ENCODE measurements around the gene PHC2. TPM values are rescaled to one million over a fixed set of nuclear protein-coding genes. Genes with fewer than 3 reads are reported as not detected.
A peak's percentile ranks its signal among the peaks of the same experiment; 100 is the strongest.

PHC2 gene
- total and polyA plus RNA-seq, 9 of the 15 experiments (the other 6 are each of a cell fraction or from before 2014, with no cell fraction given) = 3.1 to 67.6 (median 34.6) TPM

DNA sequence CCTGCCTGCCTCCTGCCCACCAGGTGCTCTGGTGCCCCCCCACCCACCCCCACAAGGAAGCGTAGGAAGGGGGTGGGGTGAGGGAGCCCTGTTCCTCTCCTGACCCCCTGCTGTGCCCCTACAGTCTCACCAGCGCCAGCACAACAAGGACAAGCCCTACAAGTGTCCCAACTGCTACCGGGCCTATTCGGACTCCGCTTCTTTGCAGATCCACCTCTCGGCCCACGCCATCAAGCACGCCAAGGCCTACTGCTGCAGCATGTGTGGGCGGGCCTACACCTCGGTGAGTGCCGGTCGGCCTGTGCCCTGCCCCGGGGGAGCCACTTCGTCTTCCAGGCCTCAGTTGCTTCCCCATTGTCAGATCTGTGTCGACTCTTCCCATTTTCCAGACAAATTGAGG, 135.9 kb downstream of the PHC2 start:
- TF ChIP-seq HSF4 (CRISPR knock-in tag; IDR thresholded peaks at IDR 0.05; ENCODE audit: borderline replicate concordance) = no peak
- no peak for TF ChIP-seq NR4A1 (CRISPR knock-in tag; IDR thresholded peaks at IDR 0.05)
- no peak for TF ChIP-seq NR4A1 (tag; IDR thresholded peaks at IDR 0.05)
- TF ChIP-seq, protein P1, sequence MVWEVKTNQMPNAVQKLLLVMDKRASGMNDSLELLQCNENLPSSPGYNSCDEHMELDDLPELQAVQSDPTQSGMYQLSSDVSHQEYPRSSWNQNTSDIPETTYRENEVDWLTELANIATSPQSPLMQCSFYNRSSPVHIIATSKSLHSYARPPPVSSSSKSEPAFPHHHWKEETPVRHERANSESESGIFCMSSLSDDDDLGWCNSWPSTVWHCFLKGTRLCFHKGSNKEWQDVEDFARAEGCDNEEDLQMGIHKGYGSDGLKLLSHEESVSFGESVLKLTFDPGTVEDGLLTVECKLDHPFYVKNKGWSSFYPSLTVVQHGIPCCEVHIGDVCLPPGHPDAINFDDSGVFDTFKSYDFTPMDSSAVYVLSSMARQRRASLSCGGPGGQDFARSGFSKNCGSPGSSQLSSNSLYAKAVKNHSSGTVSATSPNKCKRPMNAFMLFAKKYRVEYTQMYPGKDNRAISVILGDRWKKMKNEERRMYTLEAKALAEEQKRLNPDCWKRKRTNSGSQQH (CRISPR knock-in tag; IDR thresholded peaks at IDR 0.05) = no peak
- no peak for TF ChIP-seq MYC (IDR thresholded peaks at IDR 0.05; ENCODE audit: low read depth, low read length)
- TF ChIP-seq MYC (CRISPR knock-in tag; IDR thresholded peaks at IDR 0.05; ENCODE audit: borderline replicate concordance, low read depth) = no peak
- no peak for TF ChIP-seq ZNF174 (CRISPR knock-in tag; IDR thresholded peaks at IDR 0.05)
- no peak for TF ChIP-seq ZBTB1 (CRISPR knock-in tag; IDR thresholded peaks at IDR 0.05; ENCODE audit: borderline replicate concordance, low read depth)
- TF ChIP-seq, protein P2, sequence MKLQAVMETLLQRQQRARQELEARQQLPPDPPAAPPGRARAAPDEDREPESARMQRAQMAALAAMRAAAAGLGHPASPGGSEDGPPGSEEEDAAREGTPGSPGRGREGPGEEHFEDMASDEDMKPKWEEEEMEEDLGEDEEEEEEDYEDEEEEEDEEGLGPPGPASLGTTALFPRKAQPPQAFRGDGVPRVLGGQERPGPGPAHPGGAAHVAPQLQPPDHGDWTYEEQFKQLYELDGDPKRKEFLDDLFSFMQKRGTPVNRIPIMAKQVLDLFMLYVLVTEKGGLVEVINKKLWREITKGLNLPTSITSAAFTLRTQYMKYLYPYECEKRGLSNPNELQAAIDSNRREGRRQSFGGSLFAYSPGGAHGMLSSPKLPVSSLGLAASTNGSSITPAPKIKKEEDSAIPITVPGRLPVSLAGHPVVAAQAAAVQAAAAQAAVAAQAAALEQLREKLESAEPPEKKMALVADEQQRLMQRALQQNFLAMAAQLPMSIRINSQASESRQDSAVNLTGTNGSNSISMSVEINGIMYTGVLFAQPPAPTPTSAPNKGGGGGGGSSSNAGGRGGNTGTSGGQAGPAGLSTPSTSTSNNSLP (IDR thresholded peaks at IDR 0.05; ENCODE audit: borderline replicate concordance, low read depth, low read length) = no peak
- TF ChIP-seq SIX5 (IDR thresholded peaks at IDR 0.05; ENCODE audit: borderline replicate concordance in 1 of 2, insufficient read depth in 1 of 2, low read depth in 1 of 2, low read length in 2 of 2) = no peak
- Histone ChIP-seq H2AFZ (ENCODE audit: low read depth, low read length) (0 out of 2 replicates have a peak overlapping the region, but pooled peaks have one; percentile 41), H3K4me2 (ENCODE audit: insufficient read depth, low read length) (no peak overlapping the region), H3K4me3 (no peak overlapping the region), H3K9me3 (replicated peaks; ENCODE audit: control insufficient read depth, insufficient read depth, low read depth, low read length) (no peaks in the 10 kb centered on the region), H3K36me3 (ENCODE audit: control insufficient read depth, insufficient read depth, low read length) (no peaks in the 10 kb centered on the region), H3K9me1 (ENCODE audit: control insufficient read depth, insufficient read depth, low read length) (no peaks in the 10 kb centered on the region), H3K79me2 (ENCODE audit: control insufficient read depth, insufficient read depth, low read length) (no peaks in the 10 kb centered on the region), H4K20me1 (replicated peaks; ENCODE audit: control insufficient read depth, insufficient read depth, low read length) (peaks cover 4% of the 10 kb centered on the region; the same call in 1 of the 2 replicates), H3K27ac (ENCODE audit: extremely low read depth, low read depth, low read length) (no peak overlapping the region), H3K4me1 (replicated peaks in 1 of 2; ENCODE audit: control insufficient read depth in 2 of 2, insufficient read depth in 2 of 2, low read length in 2 of 2) (peaks cover 0 to 6% of the 10 kb centered on the region in 2 experiments; a peak in 1 of 5 replicates), H3K27me3 (ENCODE audit: control insufficient read depth in 2 of 2, insufficient read depth in 2 of 2, low read length in 2 of 2) (peaks cover 0 to 23% of the 10 kb centered on the region in 2 experiments; a peak in 3 of 5 replicates), H3K9ac (ENCODE audit: insufficient read depth in 1 of 2, low read depth in 2 of 2, low read length in 2 of 2) (no peak overlapping the region)
- intact Hi-C loops (cut with micrococcal nuclease) = loop anchor here (1.0 to 10.0 kb wide), 5 partner anchors 72 to 318 kb away; no protein-coding TSS in a partner anchor
- no TSS peak for BruUV-seq (replicated peaks)
- in situ Hi-C loops (cut with MboI) = loop anchor here (5.0 to 10.0 kb wide), 3 partner anchors 72 to 317 kb away; no protein-coding TSS in a partner anchor
- FAIRE-seq (no peak), ATAC-seq (no peak), DNase-seq (ENCODE audit: extremely low read depth in 1 of 4, low spot score in 3 of 4) (no peak)
- 43% methylated on average over 15 of the region's 15 CpGs for WGBS (ENCODE audit: insufficient coverage, low coverage, missing lambda C conversion rate)
- CTCF ChIA-PET (ENCODE audit: low intra/inter-chr PET ratio) = interaction anchor here (0.6 to 4.1 kb wide), 6 partner anchors 17 to 175 kb away, joined by 5 to 59 read pairs (median 8); no protein-coding TSS in a partner anchor
- POLR2A ChIA-PET = interaction anchor here (0.6 to 1.0 kb wide), 3 partner anchors 17 to 113 kb away, joined by 3 to 5 read pairs (median 4); no protein-coding TSS in a partner anchor

Measured in K562 (cell line).